Smooth muscle cell (in vitro differentiated cells): ENCODE measurements around the gene YTHDC1. TPM values are rescaled to one million over a fixed set of nuclear protein-coding genes. Genes with fewer than 3 reads are reported as not detected.

Source experiments
- DNase-seq: peaks from one replicate; lab custom pipeline; 2025; ENCODE audit not compliant: unreplicated experiment; lab: John Stamatoyannopoulos, UW
- H2AFZ ChIP-seq: fragments of 200-600 bp; sonication (generic); 2 replicates; pipeline ENCODE4 v1.6.0; 2016; ENCODE audit warnings: antibody characterized with exemption, low read depth, mild to moderate bottlenecking
- H3F3A ChIP-seq: fragments of 200-600 bp; sonication (generic); 2 replicates; pipeline ENCODE4 v1.6.0; 2017; ENCODE audit warnings: antibody characterized with exemption, low read depth
- H3K27ac ChIP-seq: fragments of 200-600 bp; sonication (generic); 2 replicates; pipeline ENCODE4 v1.5.1; 2016; ENCODE audit warnings: low read depth, mild to moderate bottlenecking
- H3K27me3 ChIP-seq: fragments of 200-600 bp; sonication (generic); 2 replicates; pipeline ENCODE4 v1.6.1; 2016; ENCODE audit warnings: low read depth, mild to moderate bottlenecking
- H3K36me3 ChIP-seq: fragments of 200-600 bp; sonication (generic); 2 replicates; pipeline ENCODE4 v1.5.1; 2016; ENCODE audit warnings: low read depth
- H3K4me1 ChIP-seq: fragments of 200-600 bp; sonication (generic); 2 replicates; pipeline ENCODE4 v1.5.1; 2016; ENCODE audit warnings: low read depth
- H3K4me2 ChIP-seq: fragments of 200-600 bp; sonication (generic); 2 replicates; pipeline ENCODE4 v1.6.0; 2016; ENCODE audit warnings: mild to moderate bottlenecking
- H3K4me3 ChIP-seq: fragments of 200-600 bp; sonication (generic); 2 replicates; pipeline ENCODE4 v1.5.1; 2016; ENCODE audit warnings: mild to moderate bottlenecking
- H3K79me2 ChIP-seq: fragments of 200-600 bp; sonication (generic); 2 replicates; pipeline ENCODE4 v1.6.0; 2016; ENCODE audit warnings: low read depth, mild to moderate bottlenecking
- H3K9ac ChIP-seq: fragments of 200-600 bp; sonication (generic); 2 replicates; pipeline ENCODE4 v1.6.0; 2016; ENCODE audit warnings: low read depth
- H3K9me3 ChIP-seq: fragments of 200-600 bp; sonication (generic); replicated peaks from 2 replicates; pipeline ENCODE4 v1.5.1; 2016; ENCODE audit warnings: low read depth
- H4K20me1 ChIP-seq: fragments of 200-600 bp; sonication (generic); 2 replicates; pipeline ENCODE4 v1.6.0; 2016; ENCODE audit warnings: low read depth
- CTCF ChIP-seq: fragments of 200-600 bp; sonication (generic); IDR thresholded peaks from 2 replicates; pipeline ENCODE4 v1.5.1; 2017; ENCODE audit warnings: borderline replicate concordance, mild to moderate bottlenecking, antibody characterized with exemption; ENCODE audit not compliant: insufficient read depth, poor library complexity, severe bottlenecking
- WGBS: methylation state at CpG from one replicate; pipeline ENCODE4 v1.1.7; 2016; ENCODE audit warnings: low lambda C conversion rate; 5-methylcytosine and 5-hydroxymethylcytosine counted together
- polyA plus RNA-seq: library from polyadenylated mRNA; unstranded; fragments of >200 nt; fragmentation: Nextera tagmentation; extraction: Ambion mirVana; gene quantifications from 2 replicates; pipeline ENCODE4 v1.2.1, GENCODE V29; 2016
- total RNA-seq: library from RNA; depleted of rRNA; stranded (reverse); fragments of >200 nt; gene quantifications from 2 replicates; pipeline ENCODE4 v1.2.3, GENCODE V29; 2014

Gene YTHDC1
- total and polyA plus RNA-seq, 2 experiments from 2014 or later, result 34.3 to 59.1 TPM

- Histone ChIP-seq H3K27ac (peak overlapping the region; percentile 99), H3K9me3 (no peaks in the 10 kb centered on the region), H3K4me2 (peak overlapping the region; percentile 89), H3K79me2 (peaks cover 84% of the 10 kb centered on the region), H3K4me1 (peaks cover 16% of the 10 kb centered on the region), H4K20me1 (peaks cover 78% of the 10 kb centered on the region), H3K27me3 (no peaks in the 10 kb centered on the region), H3K9ac (no peak overlapping the region), H3K4me3 (peak overlapping the region; percentile 90), H2AFZ (no peak overlapping the region), H3F3A (no peaks in the 10 kb centered on the region), H3K36me3 (no peaks in the 10 kb centered on the region)
- no peak for TF ChIP-seq CTCF
- DNase-seq, result no peak
- 48% methylated on average over 3 of the region's 3 CpGs for WGBS
Observed at GRCh38 chr4:68346461-68346860, 3.4 kb downstream of the YTHDC1 start.

DNA sequence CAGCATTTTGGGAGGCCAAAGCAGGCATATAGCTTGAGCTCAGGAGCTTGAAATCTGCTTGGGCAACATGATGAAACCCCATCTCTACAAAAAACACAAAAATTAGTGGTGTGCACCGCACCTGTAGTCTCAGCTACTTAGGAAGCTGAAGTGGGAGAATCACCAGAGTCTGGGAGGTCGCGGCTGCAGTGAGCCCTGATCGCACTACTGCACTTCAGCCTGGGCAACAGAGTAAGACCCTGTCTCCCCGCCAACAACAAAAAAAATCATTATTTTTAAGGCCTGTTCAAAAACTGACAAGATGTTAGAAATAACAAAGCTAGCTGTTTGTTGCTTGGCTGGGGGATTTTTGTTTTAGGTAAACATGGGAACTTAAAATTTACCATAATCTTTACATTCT is 5.1 kb downstream of the YTHDC1 start:
- H3K27ac ChIP-seq, result peak overlapping the region; percentile 34
- no peaks in the 10 kb centered on the region for H3K9me3 ChIP-seq
- H2AFZ ChIP-seq, result no peak overlapping the region
- H3K27me3 ChIP-seq, result no peaks in the 10 kb centered on the region
- H3K4me3 ChIP-seq, result no peak overlapping the region
- no peak for TF ChIP-seq CTCF
- H3K36me3 ChIP-seq, result no peaks in the 10 kb centered on the region
- peaks cover 100% of the 10 kb centered on the region for H3K79me2 ChIP-seq
- H3K4me1 ChIP-seq, result peaks cover 16% of the 10 kb centered on the region
- H3K9ac ChIP-seq, result no peak overlapping the region
- 93% methylated on average over 5 of the region's 5 CpGs for WGBS
- H4K20me1 ChIP-seq, result peaks cover 95% of the 10 kb centered on the region
- H3F3A ChIP-seq, result no peaks in the 10 kb centered on the region
- no peak for DNase-seq
- no peak overlapping the region for H3K4me2 ChIP-seq

DNA sequence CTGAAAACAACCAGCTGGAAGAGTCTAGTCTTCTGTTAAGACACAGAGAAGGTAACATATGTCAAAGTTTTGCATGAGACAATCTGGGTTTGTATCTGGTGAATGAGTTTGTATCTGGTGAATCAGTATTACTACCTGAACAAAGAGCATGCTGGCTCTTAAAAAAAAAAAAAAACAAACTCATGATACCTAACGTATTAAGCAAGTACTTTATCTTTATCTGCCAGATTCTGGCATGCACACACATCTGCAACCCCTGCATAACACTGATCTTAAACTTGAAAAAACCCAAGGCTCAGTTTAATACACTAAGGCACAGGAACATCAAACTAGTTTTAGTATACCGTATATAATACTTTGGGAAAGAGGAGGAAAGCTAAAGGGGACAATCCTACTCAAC is 5.8 kb downstream of the YTHDC1 start:
- no peaks in the 10 kb centered on the region for H3K36me3 ChIP-seq

More for the DNA sequence above, 5.8 kb downstream of the YTHDC1 start:
- H3K4me1 ChIP-seq, result peaks cover 16% of the 10 kb centered on the region
- H3K9ac ChIP-seq, result no peak overlapping the region
- peaks cover 100% of the 10 kb centered on the region for H3K79me2 ChIP-seq
- no peak overlapping the region for H2AFZ ChIP-seq
- H3K27me3 ChIP-seq, result no peaks in the 10 kb centered on the region
- H3K9me3 ChIP-seq, result no peaks in the 10 kb centered on the region
- H3F3A ChIP-seq, result no peaks in the 10 kb centered on the region
- H3K4me2 ChIP-seq, result no peak overlapping the region
- H4K20me1 ChIP-seq, result peaks cover 100% of the 10 kb centered on the region
- H3K4me3 ChIP-seq, result no peak overlapping the region
- H3K27ac ChIP-seq, result peak overlapping the region; percentile 6
- 85% methylated on average over 2 of the region's 2 CpGs for WGBS
- TF ChIP-seq CTCF, result no peak
- no peak for DNase-seq
